OCI-LY7 (cell line): ENCODE results near the gene SLC25A44. TPM values are rescaled to one million over a fixed set of nuclear protein-coding genes. Genes with fewer than 3 reads are reported as not detected.

Experiments used
- BruUV-seq: library from RNA; stranded (reverse); fragments of 400-500 nt; replicated peaks from 2 replicates; lab custom pipeline; 2021; lab: Mats Ljungman, UMichigan
- CTCF ChIA-PET: fragments of 300-600 bp; sonication (Branson Sonifier 250); formaldehyde crosslinking; loops from one replicate; lab custom pipeline; 2022; ENCODE audit warnings: antibody characterized with exemption; ENCODE audit not compliant: unreplicated experiment; lab: Charles Lee
- POLR2A ChIA-PET: fragments of 300-600 bp; sonication (Branson Sonifier 250); formaldehyde crosslinking; loops from one replicate; lab custom pipeline; 2022; ENCODE audit warnings: antibody characterized with exemption; lab: Charles Lee
- DNase-seq: peaks from one replicate; pipeline ENCODE4 v3.0.0-alpha.2; 2015; ENCODE audit warnings: low spot score
- H2AFZ ChIP-seq: fragments of 200-600 bp; sonication (generic), shearing (Covaris generic); 2 replicates; pipeline ENCODE4 v1.6.1; 2014; ENCODE audit warnings: mild to moderate bottlenecking, antibody characterized with exemption, low read length, moderate library complexity
- H3K27ac ChIP-seq: fragments of 200-600 bp; sonication (generic); 2 replicates; pipeline ENCODE4 v1.5.1; 2014; ENCODE audit warnings: mixed run types, low read depth, mild to moderate bottlenecking, moderate library complexity, low read length, inconsistent platforms; ENCODE audit not compliant: poor library complexity, severe bottlenecking
- H3K36me3 ChIP-seq: fragments of 200-600 bp; sonication (generic); 2 replicates; pipeline ENCODE4 v1.6.1; 2014; ENCODE audit warnings: mild to moderate bottlenecking, antibody characterized with exemption, low read length, moderate library complexity, mixed read lengths; ENCODE audit not compliant: insufficient read depth
- H3K4me1 ChIP-seq: fragments of 200-600 bp; sonication (generic); 2 replicates; pipeline ENCODE4 v1.5.1; 2014; ENCODE audit warnings: mild to moderate bottlenecking, low read length; ENCODE audit not compliant: insufficient read depth, poor library complexity, severe bottlenecking
- H3K4me2 ChIP-seq: fragments of 200-600 bp; sonication (generic); 2 replicates; pipeline ENCODE4 v1.6.1; 2014; ENCODE audit warnings: mild to moderate bottlenecking, low read length
- H3K4me3 ChIP-seq: fragments of 200-600 bp; sonication (generic); 2 replicates; pipeline ENCODE4 v1.5.1; 2014; ENCODE audit warnings: mild to moderate bottlenecking, low read depth, low read length; ENCODE audit not compliant: poor library complexity, severe bottlenecking
- H3K79me2 ChIP-seq: fragments of 200-600 bp; sonication (generic); 2 replicates; pipeline ENCODE4 v1.6.1; 2016; ENCODE audit warnings: low read depth, mild to moderate bottlenecking, low read length, moderate library complexity, mixed read lengths; ENCODE audit not compliant: insufficient read depth
- H3K9me2 ChIP-seq: fragments of 200-600 bp; sonication (generic); 2 replicates; pipeline ENCODE4 v1.6.1; 2016; ENCODE audit warnings: mild to moderate bottlenecking, low read length, mixed read lengths; ENCODE audit not compliant: insufficient read depth
- H3K9me3 ChIP-seq: fragments of 200-600 bp; sonication (generic); 2 replicates; pipeline ENCODE4 v1.6.1; 2014; ENCODE audit warnings: mild to moderate bottlenecking, mixed run types, low read length, mixed read lengths
- H4K20me1 ChIP-seq: fragments of 200-600 bp; sonication (generic); 2 replicates; pipeline ENCODE4 v1.6.1; 2014; ENCODE audit warnings: mild to moderate bottlenecking, antibody characterized with exemption, low read length, moderate library complexity, mixed read lengths; ENCODE audit not compliant: insufficient read depth
- EZH2phosphoT487 ChIP-seq: fragments of 200-600 bp; sonication (generic); IDR thresholded peaks from 2 replicates; pipeline ENCODE4 v1.6.1; 2018; ENCODE audit warnings: low read depth, borderline replicate concordance, mild to moderate bottlenecking, mixed run types, antibody characterized with exemption, low read length, moderate library complexity, mixed read lengths
- intact Hi-C: fragments of 100-400 bp; cut with micrococcal nuclease; formaldehyde crosslinking; loops from one replicate; pipeline ENCODE4 v1.10.0; 2022; ENCODE audit not compliant: unreplicated experiment
- total RNA-seq, 2 experiments: library from RNA; depleted of rRNA in 1 of 2; stranded (reverse); fragments of >200 nt in 1 of 2; shearing (Covaris generic) in 1 of 2; gene quantifications; 2 replicates each; pipeline ENCODE4 v1.2.3, GENCODE V29; 2014 to 2022
- TF ChIP-seq, protein P1 (sequence below): fragments of 200-600 bp; sonication (generic); conservative IDR thresholded peaks from 2 replicates; pipeline ENCODE4 v1.5.1; 2014; ENCODE audit warnings: mild to moderate bottlenecking, antibody characterized with exemption, low read length, moderate library complexity, mixed read lengths

The SLC25A44 gene
- total RNA-seq, 2 experiments from 2014 or later, result 11.0 to 22.5 TPM

DNA sequence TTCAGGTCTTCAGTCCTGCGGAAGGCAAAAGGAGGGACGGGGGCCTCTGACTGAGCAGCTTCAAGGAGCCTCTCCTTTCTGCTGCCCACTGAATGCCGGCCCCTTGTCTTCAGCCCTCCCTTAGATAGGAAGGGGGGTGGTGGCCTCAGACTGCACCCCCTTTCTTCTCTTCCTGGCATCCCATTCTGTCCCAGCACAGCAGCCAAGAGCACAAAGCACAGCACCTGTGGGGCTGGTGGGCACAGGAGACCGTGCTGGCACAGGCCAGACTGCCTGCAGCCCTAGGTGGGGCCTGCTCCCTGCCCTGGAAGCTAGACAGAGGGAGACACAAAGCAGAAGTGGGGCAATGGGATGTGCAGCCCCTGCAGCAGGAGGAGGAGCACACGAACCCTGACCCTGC is 55.7 kb downstream of the SLC25A44 start:
- no peaks in the 10 kb centered on the region; the same call in 1 of the 2 replicates for H4K20me1 ChIP-seq
- intact Hi-C loops, result no loop called here
- TF ChIP-seq, protein P1, sequence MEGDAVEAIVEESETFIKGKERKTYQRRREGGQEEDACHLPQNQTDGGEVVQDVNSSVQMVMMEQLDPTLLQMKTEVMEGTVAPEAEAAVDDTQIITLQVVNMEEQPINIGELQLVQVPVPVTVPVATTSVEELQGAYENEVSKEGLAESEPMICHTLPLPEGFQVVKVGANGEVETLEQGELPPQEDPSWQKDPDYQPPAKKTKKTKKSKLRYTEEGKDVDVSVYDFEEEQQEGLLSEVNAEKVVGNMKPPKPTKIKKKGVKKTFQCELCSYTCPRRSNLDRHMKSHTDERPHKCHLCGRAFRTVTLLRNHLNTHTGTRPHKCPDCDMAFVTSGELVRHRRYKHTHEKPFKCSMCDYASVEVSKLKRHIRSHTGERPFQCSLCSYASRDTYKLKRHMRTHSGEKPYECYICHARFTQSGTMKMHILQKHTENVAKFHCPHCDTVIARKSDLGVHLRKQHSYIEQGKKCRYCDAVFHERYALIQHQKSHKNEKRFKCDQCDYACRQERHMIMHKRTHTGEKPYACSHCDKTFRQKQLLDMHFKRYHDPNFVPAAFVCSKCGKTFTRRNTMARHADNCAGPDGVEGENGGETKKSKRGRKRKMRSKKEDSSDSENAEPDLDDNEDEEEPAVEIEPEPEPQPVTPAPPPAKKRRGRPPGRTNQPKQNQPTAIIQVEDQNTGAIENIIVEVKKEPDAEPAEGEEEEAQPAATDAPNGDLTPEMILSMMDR, result no peak
- TF ChIP-seq EZH2phosphoT487, result no peak
- no TSS peak for BruUV-seq
- ChIA-PET CTCF (no interaction called here), POLR2A (no interaction called here)
- DNase-seq, result no peak
- no peaks in the 10 kb centered on the region for H3K9me2 ChIP-seq
- no peaks in the 10 kb centered on the region for H3K9me3 ChIP-seq
- H3K79me2 ChIP-seq, result no peaks in the 10 kb centered on the region
- peaks cover 63% of the 10 kb centered on the region for H3K36me3 ChIP-seq
- H3K4me1 ChIP-seq, result no peaks in the 10 kb centered on the region
- H2AFZ ChIP-seq, result no peak overlapping the region
- no peak overlapping the region for H3K27ac ChIP-seq
- no peak overlapping the region for H3K4me3 ChIP-seq
- no peak overlapping the region for H3K4me2 ChIP-seq

DNA sequence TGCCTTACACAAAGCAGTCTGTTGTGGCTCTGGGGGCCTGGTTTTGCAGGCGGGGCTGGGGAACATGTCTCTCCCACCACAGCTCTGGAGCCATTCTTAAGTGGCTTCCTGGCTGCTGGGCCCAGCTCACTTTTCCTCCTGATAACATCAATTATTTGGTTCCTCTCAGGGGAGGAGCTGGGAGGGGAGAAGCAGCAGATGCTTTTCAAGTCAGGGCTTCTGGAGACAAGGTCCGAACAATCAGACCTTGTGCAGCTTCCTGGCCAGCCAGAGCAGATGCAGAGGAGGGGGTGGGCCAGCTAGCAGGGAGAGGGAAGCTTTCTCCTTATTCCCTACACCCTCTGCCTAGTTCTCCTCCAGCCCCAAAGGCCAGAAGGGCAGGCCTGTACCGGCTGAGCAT is 57.6 kb downstream of the SLC25A44 start:
- intact Hi-C loops, result no loop called here
- H3K4me3 ChIP-seq, result no peak overlapping the region
- TF ChIP-seq, protein P1, result no peak
- TF ChIP-seq EZH2phosphoT487, result no peak
- peaks cover 74% of the 10 kb centered on the region for H3K36me3 ChIP-seq
- BruUV-seq, result no TSS peak
- DNase-seq, result no peak
- no peaks in the 10 kb centered on the region for H3K9me2 ChIP-seq
- CTCF ChIA-PET, result no interaction called here
- H3K9me3 ChIP-seq, result no peaks in the 10 kb centered on the region
- no peaks in the 10 kb centered on the region for H3K4me1 ChIP-seq
- H3K4me2 ChIP-seq, result no peak overlapping the region
- no peaks in the 10 kb centered on the region; the same call in 1 of the 2 replicates for H4K20me1 ChIP-seq
- no peaks in the 10 kb centered on the region for H3K79me2 ChIP-seq
- no peak overlapping the region for H3K27ac ChIP-seq
- POLR2A ChIA-PET, result no interaction called here
- H2AFZ ChIP-seq, result no peak overlapping the region

DNA sequence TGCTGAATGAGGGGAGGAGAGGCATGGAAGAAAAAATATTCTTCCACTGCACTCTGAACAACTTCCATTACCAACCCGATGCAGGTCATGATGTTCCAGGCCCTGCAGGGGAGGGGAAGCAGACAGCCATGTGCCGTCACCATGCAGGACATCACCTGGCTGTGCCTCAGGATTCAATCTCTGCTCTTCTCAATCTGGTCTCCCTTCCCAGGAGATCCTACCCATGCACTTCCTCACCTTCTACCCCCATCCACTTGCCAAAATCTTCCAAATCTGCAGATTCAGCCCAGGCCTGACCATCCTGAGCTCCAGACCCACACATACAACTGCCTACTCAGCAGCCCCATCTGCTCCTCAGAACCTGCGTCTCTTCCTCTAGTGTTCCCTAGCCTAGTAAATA is 59.7 kb downstream of the SLC25A44 start:
- Histone ChIP-seq H2AFZ (no peak overlapping the region), H3K36me3 (peaks cover 92% of the 10 kb centered on the region), H3K4me3 (no peak overlapping the region), H3K9me2 (no peaks in the 10 kb centered on the region), H3K4me1 (no peaks in the 10 kb centered on the region), H3K79me2 (no peaks in the 10 kb centered on the region), H3K27ac (no peak overlapping the region), H3K9me3 (no peaks in the 10 kb centered on the region), H4K20me1 (no peaks in the 10 kb centered on the region; the same call in 1 of the 2 replicates), H3K4me2 (no peak overlapping the region)
- no peak for TF ChIP-seq EZH2phosphoT487
- TF ChIP-seq, protein P1, result no peak
- BruUV-seq, result no TSS peak
- intact Hi-C loops, result no loop called here
- DNase-seq, result no peak
- ChIA-PET POLR2A (no interaction called here), CTCF (no interaction called here)
